ENCODE results near the gene METAP1D.

DNA sequence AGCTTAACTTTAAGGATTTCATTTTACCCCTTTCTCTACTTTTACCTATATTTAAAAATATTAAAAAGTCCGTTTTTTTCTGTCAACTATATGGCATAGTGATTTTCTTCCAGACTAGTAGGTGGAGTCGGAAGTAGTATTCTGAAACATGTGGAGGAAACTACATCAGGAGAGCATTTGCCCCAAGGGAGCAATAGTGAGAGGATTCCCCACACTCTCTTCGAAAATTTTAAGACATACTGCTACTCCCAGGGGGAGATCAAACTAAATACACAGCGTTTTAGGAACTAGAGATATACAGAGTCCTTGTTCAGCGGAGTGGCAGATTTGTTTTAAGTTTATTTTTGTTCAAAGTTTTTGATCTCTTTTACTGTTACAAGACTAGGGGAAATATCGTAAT, 40.6 kb downstream of the METAP1D start:
- TF ChIP-seq, protein P1, sequence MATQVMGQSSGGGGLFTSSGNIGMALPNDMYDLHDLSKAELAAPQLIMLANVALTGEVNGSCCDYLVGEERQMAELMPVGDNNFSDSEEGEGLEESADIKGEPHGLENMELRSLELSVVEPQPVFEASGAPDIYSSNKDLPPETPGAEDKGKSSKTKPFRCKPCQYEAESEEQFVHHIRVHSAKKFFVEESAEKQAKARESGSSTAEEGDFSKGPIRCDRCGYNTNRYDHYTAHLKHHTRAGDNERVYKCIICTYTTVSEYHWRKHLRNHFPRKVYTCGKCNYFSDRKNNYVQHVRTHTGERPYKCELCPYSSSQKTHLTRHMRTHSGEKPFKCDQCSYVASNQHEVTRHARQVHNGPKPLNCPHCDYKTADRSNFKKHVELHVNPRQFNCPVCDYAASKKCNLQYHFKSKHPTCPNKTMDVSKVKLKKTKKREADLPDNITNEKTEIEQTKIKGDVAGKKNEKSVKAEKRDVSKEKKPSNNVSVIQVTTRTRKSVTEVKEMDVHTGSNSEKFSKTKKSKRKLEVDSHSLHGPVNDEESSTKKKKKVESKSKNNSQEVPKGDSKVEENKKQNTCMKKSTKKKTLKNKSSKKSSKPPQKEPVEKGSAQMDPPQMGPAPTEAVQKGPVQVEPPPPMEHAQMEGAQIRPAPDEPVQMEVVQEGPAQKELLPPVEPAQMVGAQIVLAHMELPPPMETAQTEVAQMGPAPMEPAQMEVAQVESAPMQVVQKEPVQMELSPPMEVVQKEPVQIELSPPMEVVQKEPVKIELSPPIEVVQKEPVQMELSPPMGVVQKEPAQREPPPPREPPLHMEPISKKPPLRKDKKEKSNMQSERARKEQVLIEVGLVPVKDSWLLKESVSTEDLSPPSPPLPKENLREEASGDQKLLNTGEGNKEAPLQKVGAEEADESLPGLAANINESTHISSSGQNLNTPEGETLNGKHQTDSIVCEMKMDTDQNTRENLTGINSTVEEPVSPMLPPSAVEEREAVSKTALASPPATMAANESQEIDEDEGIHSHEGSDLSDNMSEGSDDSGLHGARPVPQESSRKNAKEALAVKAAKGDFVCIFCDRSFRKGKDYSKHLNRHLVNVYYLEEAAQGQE (IDR thresholded peaks at IDR 0.05; ENCODE audit: low read depth): no peak
- TF ChIP-seq RAD21 (IDR thresholded peaks at IDR 0.05; ENCODE audit: low read depth) (no peak), FOXM1 (IDR thresholded peaks at IDR 0.05; ENCODE audit: borderline replicate concordance, low read depth) (no peak), TEAD4 (IDR thresholded peaks at IDR 0.05) (no peak), CEBPB (IDR thresholded peaks at IDR 0.05) (no peak), MAX (IDR thresholded peaks at IDR 0.05) (no peak), YY1 (IDR thresholded peaks at IDR 0.05; ENCODE audit: low read depth) (no peak), CREB1 (IDR thresholded peaks at IDR 0.05; ENCODE audit: low read depth) (no peak), TCF12 (IDR thresholded peaks at IDR 0.05; ENCODE audit: low read depth) (no peak), EP300 (IDR thresholded peaks at IDR 0.05; ENCODE audit: borderline replicate concordance) (no peak), TAF1 (IDR thresholded peaks at IDR 0.05; ENCODE audit: low read depth) (no peak), NFIC (IDR thresholded peaks at IDR 0.05) (no peak), EGR1 (IDR thresholded peaks at IDR 0.05) (no peak)
